K562 (cell line): Measurements from ENCODE around the gene ACTR3C. TPM values are rescaled to one million over a fixed set of nuclear protein-coding genes. Genes with fewer than 3 reads are reported as not detected.

Experiments used
- ATAC-seq: fragments of 200-7000 bp; cut with Tn5 transposase; 3 replicates; pipeline ENCODE4 v1.9.1; 2020; ENCODE audit warnings: moderate library complexity
- BruUV-seq: library from RNA; stranded (reverse); fragments of 400-500 nt; replicated peaks from 2 replicates; lab custom pipeline; 2021; lab: Mats Ljungman, UMichigan
- CTCF ChIA-PET: fragments of 300-600 bp; formaldehyde crosslinking; extraction: SDS; loops from one replicate; lab custom pipeline; 2021; ENCODE audit warnings: low intra/inter-chr PET ratio; lab: Yijun Ruan, JAX
- POLR2A ChIA-PET: fragments of 300-600, 350-650 bp; sonication (Branson Sonifier 250); formaldehyde crosslinking; extraction: SDS; loops from one replicate; lab custom pipeline; 2021; ENCODE audit warnings: antibody characterized with exemption, inconsistent platforms; lab: Yijun Ruan, JAX
- DNase-seq, 4 experiments: peaks; one replicate each; pipeline versions ENCODE4 v3.0.0 to v3.0.0-alpha.2; 2011 to 2018; ENCODE audit warnings: low spot score in 3 of 4, mixed read lengths in 3 of 4; ENCODE audit errors: extremely low read depth in 1 of 4
- FAIRE-seq: peaks from 2 replicates; lab custom pipeline; 2011; peaks lifted over from hg19 to GRCh38; lab: Jason Lieb, UNC
- H2AFZ ChIP-seq: 2 replicates; pipeline ENCODE4 v1.6.0; 2011; ENCODE audit warnings: low read depth, low read length, control low read depth, inconsistent platforms
- H3K27ac ChIP-seq: fragments of 200-600 bp; 3 replicates; pipeline ENCODE4 v1.8.0; 2011; ENCODE audit warnings: low read depth, mild to moderate bottlenecking, control low read depth, inconsistent platforms, low read length, moderate library complexity, mixed read lengths; ENCODE audit errors: extremely low read depth
- H3K27me3 ChIP-seq, 2 experiments: fragments of 300-600 bp in 1 of 2; 2 replicates in 1 of 2; 3 replicates in 1 of 2; pipeline versions ENCODE4 v1.6.0 to v1.8.0; 2011; ENCODE audit warnings: inconsistent platforms in 2 of 2, low read length in 2 of 2, mild to moderate bottlenecking in 1 of 2, mixed read lengths in 1 of 2, moderate library complexity in 1 of 2; ENCODE audit not compliant: control insufficient read depth in 2 of 2, insufficient read depth in 2 of 2
- H3K36me3 ChIP-seq: fragments of 300-600 bp; 3 replicates; pipeline ENCODE4 v1.8.0; 2011; ENCODE audit warnings: mild to moderate bottlenecking, low read length, inconsistent platforms; ENCODE audit not compliant: control insufficient read depth, insufficient read depth
- H3K4me1 ChIP-seq, 2 experiments: fragments of 200-600 bp in 1 of 2; replicated peaks in 1 of 2; 2 replicates in 1 of 2; 3 replicates in 1 of 2; pipeline versions ENCODE4 v1.5.1 to v1.8.0; 2011; ENCODE audit warnings: inconsistent platforms in 2 of 2, low read length in 2 of 2, mild to moderate bottlenecking in 1 of 2, mixed read lengths in 1 of 2, moderate library complexity in 1 of 2; ENCODE audit not compliant: control insufficient read depth in 2 of 2, insufficient read depth in 2 of 2
- H3K4me2 ChIP-seq: 2 replicates; pipeline ENCODE4 v1.6.1; 2011; ENCODE audit warnings: low read length, control low read depth, inconsistent platforms, mixed read lengths; ENCODE audit not compliant: insufficient read depth
- H3K4me3 ChIP-seq: fragments of 200-600 bp; sonication (generic), shearing (Covaris generic); 2 replicates; pipeline ENCODE4 v1.5.1; 2016; ENCODE audit warnings: control low read depth, inconsistent platforms
- H3K79me2 ChIP-seq: fragments of 200-600 bp; 3 replicates; pipeline ENCODE4 v1.8.0; 2011; ENCODE audit warnings: low read length, inconsistent platforms; ENCODE audit not compliant: control insufficient read depth, insufficient read depth
- H3K9ac ChIP-seq, 2 experiments: 2 replicates each; pipeline versions ENCODE4 v1.6.0 to v1.6.1; 2011; ENCODE audit warnings: low read depth in 2 of 2, low read length in 2 of 2, control low read depth in 1 of 2, inconsistent platforms in 1 of 2, mild to moderate bottlenecking in 1 of 2, mixed read lengths in 1 of 2; ENCODE audit not compliant: insufficient read depth in 1 of 2
- H3K9me1 ChIP-seq: one replicate; pipeline ENCODE4 v1.6.0; 2011; ENCODE audit warnings: inconsistent platforms, mild to moderate bottlenecking, low read length, moderate library complexity; ENCODE audit not compliant: control insufficient read depth, insufficient read depth
- H3K9me3 ChIP-seq: replicated peaks from 2 replicates; pipeline ENCODE4 v1.5.1; 2011; ENCODE audit warnings: low read depth, low read length, inconsistent platforms; ENCODE audit not compliant: control insufficient read depth, insufficient read depth
- H4K20me1 ChIP-seq: replicated peaks from 2 replicates; pipeline ENCODE4 v1.6.1; 2011; ENCODE audit warnings: low read length, inconsistent platforms, mixed read lengths; ENCODE audit not compliant: control insufficient read depth, insufficient read depth
- ELF4 ChIP-seq: fragments of 450-650 bp; formaldehyde crosslinking; IDR thresholded peaks from 2 replicates; pipeline ENCODE4 v1.4.0; 2022; ENCODE audit warnings: missing genetic modification characterization
- FOSL1 ChIP-seq: fragments of 200-800 bp; sonication (Bioruptor generic); conservative IDR thresholded peaks from 2 replicates; pipeline ENCODE4 v1.6.1; 2016; ENCODE audit warnings: missing genetic modification characterization, missing compliant biosample characterization
- FOXA3 ChIP-seq, 2 experiments: fragments of 450-650 bp in 1 of 2; sonication (generic) in 1 of 2; formaldehyde crosslinking; IDR thresholded peaks in 1 of 2; conservative IDR thresholded peaks in 1 of 2; 2 replicates each; pipeline versions ENCODE4 v1.4.0 to v1.8.0; 2020 to 2022; ENCODE audit warnings: mild to moderate bottlenecking in 2 of 2, missing genetic modification reagents in 1 of 2
- HNRNPL ChIP-seq: fragments of 200-400 bp; formaldehyde crosslinking; IDR thresholded peaks from 2 replicates; pipeline ENCODE4 v1.6.1; 2017; ENCODE audit warnings: low read depth, mild to moderate bottlenecking, low read length
- IRF2 ChIP-seq: sonication (generic); formaldehyde crosslinking; IDR thresholded peaks from 2 replicates; pipeline ENCODE4 v1.8.1; 2022; ENCODE audit warnings: mild to moderate bottlenecking, missing genetic modification reagents
- KDM1A ChIP-seq, 2 experiments: fragments of 450-650 bp; IDR thresholded peaks; 2 replicates each; pipeline ENCODE4 v1.6.1; 2016; ENCODE audit warnings: mild to moderate bottlenecking in 2 of 2
- KDM5B ChIP-seq: fragments of 200-600 bp; sonication (generic); IDR thresholded peaks from 2 replicates; pipeline ENCODE4 v1.6.1; 2012; ENCODE audit warnings: low read depth, mild to moderate bottlenecking, moderate library complexity, low read length, control low read depth, inconsistent platforms; ENCODE audit not compliant: insufficient replicate concordance
- NRF1 ChIP-seq, 2 experiments: fragments of 450-650 bp; IDR thresholded peaks in 1 of 2; conservative IDR thresholded peaks in 1 of 2; 2 replicates each; pipeline ENCODE4 v1.6.1; 2014; ENCODE audit warnings: mild to moderate bottlenecking in 2 of 2
- POLR2G ChIP-seq: fragments of 200-400 bp; formaldehyde crosslinking; IDR thresholded peaks from 2 replicates; pipeline ENCODE4 v1.6.1; 2017; ENCODE audit warnings: low read depth, mild to moderate bottlenecking, antibody characterized with exemption, low read length, moderate library complexity
- PRPF4 ChIP-seq: fragments of 200-400 bp; formaldehyde crosslinking; IDR thresholded peaks from one replicate; pipeline ENCODE4 v1.6.1; 2017; ENCODE audit warnings: low read length, low read depth, mild to moderate bottlenecking; ENCODE audit not compliant: insufficient read depth, poor library complexity, severe bottlenecking
- WGBS: fragments of 100-300 bp; shearing (Covaris generic); methylation state at CpG from one replicate; pipeline ENCODE4 v1.1.6; 2016; ENCODE audit warnings: low coverage, mixed read lengths; ENCODE audit not compliant: insufficient coverage; ENCODE audit errors: missing lambda C conversion rate; 5-methylcytosine and 5-hydroxymethylcytosine counted together
- in situ Hi-C: fragments of 300-500 bp; cut with MboI; formaldehyde crosslinking; loops from 4 replicates; pipeline ENCODE4 v1.15.0; 2018; ENCODE audit warnings: inconsistent platforms, mixed read lengths
- intact Hi-C: fragments of 100-400 bp; cut with micrococcal nuclease; formaldehyde crosslinking; loops from 2 replicates; pipeline ENCODE4 v1.14.2; 2022
- polyA plus RNA-seq, 8 experiments: library from polyadenylated mRNA; depleted of rRNA in 4 of 8; stranded (reverse) in 5 of 8; unstranded in 3 of 8; fragments of >200 nt; fragmentation: Nextera tagmentation in 2 of 8; fragmentation: Illumina TruSeq in 1 of 8; extraction: Ambion mirVana in 2 of 8; extraction: Trizol in 1 of 8; gene quantifications; 2 replicates each; pipeline versions ENCODE4 v1.2.1 to v1.2.3, GENCODE V29; 2011 to 2014; ENCODE audit warnings: inconsistent platforms in 1 of 8, missing spikeins in 1 of 8
- total RNA-seq, 7 experiments: library from RNA; depleted of rRNA in 6 of 7; stranded (reverse); fragments of >200 nt in 6 of 7; fragmentation: Illumina TruSeq in 2 of 7; extraction: Trizol in 2 of 7; gene quantifications; 2 replicates each; pipeline versions ENCODE4 v1.2.1 to v1.2.3, GENCODE V29; 2011 to 2021; ENCODE audit warnings: low replicate concordance in 1 of 7
- TF ChIP-seq, protein P1 (sequence below): fragments of 250-450 bp; sonication (Bioruptor Pico); IDR thresholded peaks from 2 replicates; pipeline ENCODE4 v1.8.0; 2021; ENCODE audit warnings: mild to moderate bottlenecking, moderate library complexity
- TF ChIP-seq, protein P2 (sequence below): fragments of 450-650 bp; formaldehyde crosslinking; IDR thresholded peaks from 2 replicates; pipeline ENCODE4 v1.4.0; 2020; ENCODE audit warnings: mild to moderate bottlenecking, moderate library complexity
- TF ChIP-seq, protein P3 (sequence below): IDR thresholded peaks from 2 replicates; pipeline ENCODE4 v1.6.1; 2011; ENCODE audit not compliant: insufficient read length; ENCODE audit errors: extremely low read depth
- TF ChIP-seq, protein P4 (sequence below): fragments of 450-650 bp; formaldehyde crosslinking; IDR thresholded peaks from 2 replicates; pipeline ENCODE4 v1.4.0; 2020; ENCODE audit warnings: mild to moderate bottlenecking, mixed read lengths

The ACTR3C gene
- total and polyA plus RNA-seq, 9 of the 15 experiments (the other 6 are each of a cell fraction or from before 2014, with no cell fraction given): 9.0 to 35.4 (median 13.3) TPM

DNA sequence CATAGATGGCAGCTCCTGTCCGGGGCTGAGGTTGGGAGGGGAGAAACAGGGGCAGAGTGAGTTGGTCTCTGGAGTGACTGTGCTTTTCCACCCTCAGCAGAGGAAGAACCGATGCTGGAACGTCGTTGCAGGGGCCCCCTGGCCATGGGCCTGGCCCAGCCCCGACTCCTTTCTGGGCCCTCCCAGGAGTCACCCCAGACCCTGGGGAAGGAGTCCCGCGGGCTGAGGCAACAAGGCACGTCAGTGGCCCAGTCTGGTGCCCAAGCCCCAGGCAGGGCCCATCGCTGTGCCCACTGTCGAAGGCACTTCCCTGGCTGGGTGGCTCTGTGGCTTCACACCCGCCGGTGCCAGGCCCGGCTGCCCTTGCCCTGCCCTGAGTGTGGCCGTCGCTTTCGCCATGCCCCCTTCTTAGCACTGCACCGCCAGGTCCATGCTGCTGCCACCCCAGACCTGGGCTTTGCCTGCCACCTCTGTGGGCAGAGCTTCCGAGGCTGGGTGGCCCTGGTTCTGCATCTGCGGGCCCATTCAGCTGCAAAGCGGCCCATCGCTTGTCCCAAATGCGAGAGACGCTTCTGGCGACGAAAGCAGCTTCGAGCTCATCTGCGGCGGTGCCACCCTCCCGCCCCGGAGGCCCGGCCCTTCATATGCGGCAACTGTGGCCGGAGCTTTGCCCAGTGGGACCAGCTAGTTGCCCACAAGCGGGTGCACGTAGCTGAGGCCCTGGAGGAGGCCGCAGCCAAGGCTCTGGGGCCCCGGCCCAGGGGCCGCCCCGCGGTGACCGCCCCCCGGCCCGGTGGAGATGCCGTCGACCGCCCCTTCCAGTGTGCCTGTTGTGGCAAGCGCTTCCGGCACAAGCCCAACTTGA is 48.0 kb upstream of the ACTR3C start:
- Histone ChIP-seq H3K9me3 (no peaks in the 10 kb centered on the region), H2AFZ (no peak overlapping the region), H3K27ac (no peak overlapping the region), H3K27me3 (no peaks in the 10 kb centered on the region), H3K36me3 (peaks cover 66% of the 10 kb centered on the region), H4K20me1 (no peaks in the 10 kb centered on the region; the same call in 1 of the 2 replicates), H3K9me1 (no peaks in the 10 kb centered on the region), H3K9ac (peak overlapping the region; percentile 15 to 50; a peak in 1 of 4 replicates), H3K4me3 (no peak overlapping the region), H3K4me2 (0 out of 2 replicates have a peak overlapping the region, but pooled peaks have one; percentile 100), H3K4me1 (peaks cover 53 to 64% of the 10 kb centered on the region in 2 experiments), H3K79me2 (peaks cover 66% of the 10 kb centered on the region)
- ATAC-seq: no peak
- intact Hi-C loops (no loop called here), in situ Hi-C loops (no loop called here)
- no peak for FAIRE-seq
- ChIA-PET POLR2A (interaction anchor here (0.5 to 3.5 kb wide), 7 partner anchors 9 to 137 kb away, joined by 3 to 20 read pairs (median 3); no protein-coding TSS in a partner anchor), CTCF (no interaction called here)
- peak in 1 of 4 experiments; percentile 15 for DNase-seq
- no TSS peak for BruUV-seq
- 96% methylated on average over 39 of the region's 48 CpGs for WGBS
- TF ChIP-seq, protein P1, sequence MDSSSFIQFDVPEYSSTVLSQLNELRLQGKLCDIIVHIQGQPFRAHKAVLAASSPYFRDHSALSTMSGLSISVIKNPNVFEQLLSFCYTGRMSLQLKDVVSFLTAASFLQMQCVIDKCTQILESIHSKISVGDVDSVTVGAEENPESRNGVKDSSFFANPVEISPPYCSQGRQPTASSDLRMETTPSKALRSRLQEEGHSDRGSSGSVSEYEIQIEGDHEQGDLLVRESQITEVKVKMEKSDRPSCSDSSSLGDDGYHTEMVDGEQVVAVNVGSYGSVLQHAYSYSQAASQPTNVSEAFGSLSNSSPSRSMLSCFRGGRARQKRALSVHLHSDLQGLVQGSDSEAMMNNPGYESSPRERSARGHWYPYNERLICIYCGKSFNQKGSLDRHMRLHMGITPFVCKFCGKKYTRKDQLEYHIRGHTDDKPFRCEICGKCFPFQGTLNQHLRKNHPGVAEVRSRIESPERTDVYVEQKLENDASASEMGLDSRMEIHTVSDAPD (CRISPR knock-in tag): no peak
- no peak for TF ChIP-seq FOSL1 (tag)
- TF ChIP-seq IRF2 (CRISPR knock-in tag): no peak
- TF ChIP-seq POLR2G: 0 out of 2 replicates have a peak, but pooled peaks have one; percentile 5
- TF ChIP-seq KDM1A (IDR thresholded peaks at IDR 0.05): no peak
- TF ChIP-seq, protein P2, sequence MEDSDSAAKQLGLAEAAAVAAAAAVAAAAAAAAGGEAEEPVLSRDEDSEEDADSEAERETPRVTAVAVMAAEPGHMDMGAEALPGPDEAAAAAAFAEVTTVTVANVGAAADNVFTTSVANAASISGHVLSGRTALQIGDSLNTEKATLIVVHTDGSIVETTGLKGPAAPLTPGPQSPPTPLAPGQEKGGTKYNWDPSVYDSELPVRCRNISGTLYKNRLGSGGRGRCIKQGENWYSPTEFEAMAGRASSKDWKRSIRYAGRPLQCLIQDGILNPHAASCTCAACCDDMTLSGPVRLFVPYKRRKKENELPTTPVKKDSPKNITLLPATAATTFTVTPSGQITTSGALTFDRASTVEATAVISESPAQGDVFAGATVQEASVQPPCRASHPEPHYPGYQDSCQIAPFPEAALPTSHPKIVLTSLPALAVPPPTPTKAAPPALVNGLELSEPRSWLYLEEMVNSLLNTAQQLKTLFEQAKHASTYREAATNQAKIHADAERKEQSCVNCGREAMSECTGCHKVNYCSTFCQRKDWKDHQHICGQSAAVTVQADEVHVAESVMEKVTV (CRISPR knock-in tag): no peak
- TF ChIP-seq KDM5B: peak; percentile 3
- TF ChIP-seq, protein P3, sequence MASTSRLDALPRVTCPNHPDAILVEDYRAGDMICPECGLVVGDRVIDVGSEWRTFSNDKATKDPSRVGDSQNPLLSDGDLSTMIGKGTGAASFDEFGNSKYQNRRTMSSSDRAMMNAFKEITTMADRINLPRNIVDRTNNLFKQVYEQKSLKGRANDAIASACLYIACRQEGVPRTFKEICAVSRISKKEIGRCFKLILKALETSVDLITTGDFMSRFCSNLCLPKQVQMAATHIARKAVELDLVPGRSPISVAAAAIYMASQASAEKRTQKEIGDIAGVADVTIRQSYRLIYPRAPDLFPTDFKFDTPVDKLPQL: no peak
- no peak for TF ChIP-seq NRF1 (conservative IDR thresholded peaks at IDR 0.05 in 1 of 2, IDR thresholded peaks at IDR 0.05 in 1 of 2)
- 0 out of 4 replicates have a peak, but pooled peaks of 1 of the 2 experiments have one; percentile 71 for TF ChIP-seq FOXA3 (CRISPR knock-in tag; conservative IDR thresholded peaks at IDR 0.05 in 1 of 2, IDR thresholded peaks at IDR 0.05 in 1 of 2)
- TF ChIP-seq, protein P4, sequence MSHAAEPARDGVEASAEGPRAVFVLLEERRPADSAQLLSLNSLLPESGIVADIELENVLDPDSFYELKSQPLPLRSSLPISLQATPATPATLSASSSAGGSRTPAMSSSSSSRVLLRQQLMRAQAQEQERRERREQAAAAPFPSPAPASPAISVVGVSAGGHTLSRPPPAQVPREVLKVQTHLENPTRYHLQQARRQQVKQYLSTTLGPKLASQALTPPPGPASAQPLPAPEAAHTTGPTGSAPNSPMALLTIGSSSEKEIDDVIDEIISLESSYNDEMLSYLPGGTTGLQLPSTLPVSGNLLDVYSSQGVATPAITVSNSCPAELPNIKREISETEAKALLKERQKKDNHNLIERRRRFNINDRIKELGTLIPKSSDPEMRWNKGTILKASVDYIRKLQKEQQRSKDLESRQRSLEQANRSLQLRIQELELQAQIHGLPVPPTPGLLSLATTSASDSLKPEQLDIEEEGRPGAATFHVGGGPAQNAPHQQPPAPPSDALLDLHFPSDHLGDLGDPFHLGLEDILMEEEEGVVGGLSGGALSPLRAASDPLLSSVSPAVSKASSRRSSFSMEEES (CRISPR knock-in tag): no peak
- no peak for TF ChIP-seq ELF4 (CRISPR knock-in tag)
- peak; percentile 91 for TF ChIP-seq HNRNPL
- peak; percentile 14 for TF ChIP-seq PRPF4
